ENCODE results near the gene RBPMS2.
"Not testable (repeated sequence)": the region's sequence is repeated elsewhere in the genome, so short reads cannot be mapped to it uniquely, and the experiment has no call there.

RBPMS2 gene

DNA sequence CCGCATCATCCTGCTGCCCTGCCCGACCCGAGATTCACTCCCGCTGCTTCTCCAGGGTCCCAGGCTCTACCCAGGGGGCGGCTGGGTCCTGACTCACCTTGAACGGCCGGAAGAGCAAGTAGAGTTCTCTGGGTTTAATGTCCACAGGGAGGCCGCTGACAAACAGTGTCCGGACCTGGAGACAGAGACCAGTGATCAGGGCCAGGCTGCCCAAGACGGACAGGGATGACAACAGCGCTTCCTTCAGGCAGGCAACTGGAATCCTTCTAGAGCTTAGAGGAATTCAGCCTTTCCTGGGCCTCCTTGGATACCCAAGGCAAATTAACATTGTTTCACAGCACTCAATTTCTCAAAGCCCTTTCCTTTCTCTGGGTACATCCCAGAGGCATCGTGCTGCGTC lies 23.9 kb downstream of the RBPMS2 start:
- DNase-seq, result no peak

DNA sequence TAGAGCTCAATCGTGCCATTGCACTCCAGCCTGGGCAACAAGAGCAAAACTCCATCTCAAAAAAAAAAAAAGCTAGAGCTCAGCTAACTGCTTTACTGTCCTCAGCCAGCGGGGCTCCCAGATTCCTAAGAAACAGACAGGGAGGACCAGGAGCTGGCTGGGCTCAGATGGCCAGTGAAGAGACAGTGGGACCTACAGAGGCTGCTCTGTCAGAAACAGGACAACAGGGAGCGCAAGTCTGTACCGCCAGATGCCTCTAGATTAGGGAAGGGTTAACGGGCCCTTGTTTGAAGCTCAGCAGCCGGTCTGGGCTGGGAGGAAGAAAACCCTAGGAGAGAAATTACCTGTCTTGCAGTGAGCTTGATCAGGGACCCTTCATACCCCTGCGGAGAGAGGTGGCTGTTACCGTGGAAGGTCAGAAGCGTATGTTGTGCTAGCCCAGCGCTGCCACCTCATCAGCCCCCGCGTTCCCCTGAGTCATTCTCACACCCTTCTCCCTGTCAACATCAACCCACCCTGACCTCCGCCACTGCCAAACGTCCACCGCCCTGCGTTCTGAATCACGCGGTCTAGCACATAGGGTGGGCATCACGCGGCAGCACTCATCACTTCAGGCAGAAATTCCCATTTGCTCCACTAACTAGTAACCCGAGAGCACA lies 25.3 kb downstream of the RBPMS2 start:
- DNase-seq, result no peak

- no peak for DNase-seq
These were observed 26.2 kb downstream of the RBPMS2 start for GRCh38 chr15:64749167-64749566.

DNA sequence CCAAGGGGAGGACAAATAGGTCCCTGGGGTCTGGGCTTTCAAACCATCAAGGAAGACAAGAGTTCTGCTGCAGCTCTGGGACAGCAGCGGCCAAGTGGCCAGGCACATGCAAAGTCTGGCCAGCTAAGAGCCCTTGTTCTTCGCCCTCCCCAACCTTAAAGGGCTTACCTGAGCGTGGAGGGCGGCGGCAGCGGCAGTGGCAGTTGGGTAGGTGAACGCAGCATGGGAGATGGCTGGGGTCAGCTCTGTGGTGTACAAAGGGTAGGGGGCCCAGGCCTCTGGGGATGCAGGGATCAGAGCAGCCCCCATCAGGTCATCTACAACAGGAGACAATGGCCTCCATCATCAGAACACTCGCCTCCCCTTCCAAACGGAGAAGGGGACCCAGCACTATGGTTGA lies 27.1 kb downstream of the RBPMS2 start:
- no peak for DNase-seq

DNA sequence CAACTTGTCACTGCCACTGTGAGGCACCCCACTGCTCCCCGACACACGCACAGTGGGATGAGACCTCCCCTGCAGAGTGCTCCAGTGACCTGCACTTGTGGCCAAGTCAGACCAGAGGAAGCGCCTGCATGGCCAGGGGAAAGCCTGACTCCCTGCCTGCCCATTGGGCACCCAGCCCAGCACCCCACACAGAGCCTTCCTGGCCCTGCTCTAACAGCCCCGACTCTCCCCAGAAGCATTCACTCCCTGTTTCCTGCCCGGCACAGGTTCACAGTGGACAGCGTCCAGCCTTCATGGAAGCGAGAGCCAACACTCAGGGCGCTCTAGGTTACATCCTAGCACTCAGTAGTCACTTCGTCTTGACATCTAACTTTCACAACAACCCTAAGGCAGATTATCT lies 27.8 kb downstream of the RBPMS2 start:
- DNase-seq, result no peak

- no peak for DNase-seq
These were observed 28.5 kb downstream of the RBPMS2 start for GRCh38 chr15:64746921-64747320.

DNA sequence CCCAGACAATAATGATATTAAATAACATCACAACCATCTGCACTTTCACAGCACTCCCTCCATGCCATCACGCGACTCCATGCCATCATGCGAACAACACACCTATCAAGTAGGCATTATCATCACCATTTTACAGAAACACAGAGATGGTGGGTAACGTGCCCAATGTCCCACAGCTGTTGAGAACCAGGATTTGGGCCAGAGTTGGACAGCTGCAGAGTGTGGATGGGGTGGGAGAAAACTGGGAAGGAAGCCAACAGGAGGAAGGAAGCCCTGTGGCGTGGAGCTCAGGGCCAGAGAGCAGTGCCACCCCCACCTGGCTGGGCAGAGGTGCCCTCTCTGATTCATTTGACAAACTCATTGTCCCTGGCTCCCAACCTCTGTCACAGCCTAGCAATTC lies 29.0 kb downstream of the RBPMS2 start:
- no peak for DNase-seq

- no peak for DNase-seq
These were observed 31.7 kb downstream of the RBPMS2 start for GRCh38 chr15:64743691-64744090.

DNA sequence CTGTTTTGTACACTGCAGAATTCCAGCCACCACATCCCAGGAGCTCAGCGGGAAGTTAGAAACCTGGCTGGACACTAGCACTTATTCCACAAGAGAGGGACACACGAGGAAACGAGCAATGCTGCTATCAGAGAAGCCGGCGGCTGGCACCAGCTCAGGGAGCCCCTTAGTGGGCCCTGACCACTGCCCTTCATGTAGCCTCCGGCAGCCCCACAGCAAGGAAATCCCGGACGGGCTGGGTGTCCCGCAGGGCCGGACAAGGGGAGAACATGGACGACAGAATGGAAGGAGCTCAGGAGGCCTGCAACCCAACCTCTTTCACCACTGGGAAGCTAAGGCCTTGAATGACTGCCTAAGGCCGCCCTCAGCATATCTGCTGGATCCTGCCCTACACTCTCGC lies 32.5 kb downstream of the RBPMS2 start:
- DNase-seq, result no peak

- DNase-seq, result no peak
These were observed 33.0 kb downstream of the RBPMS2 start for GRCh38 chr15:64742385-64742784.

GRCh38 chr15:64741708-64742107 lies 33.7 kb downstream of the RBPMS2 start:
- not testable (repeated sequence) for DNase-seq

- DNase-seq, result no peak
These were observed 34.8 kb downstream of the RBPMS2 start for GRCh38 chr15:64740311-64741170.

DNA sequence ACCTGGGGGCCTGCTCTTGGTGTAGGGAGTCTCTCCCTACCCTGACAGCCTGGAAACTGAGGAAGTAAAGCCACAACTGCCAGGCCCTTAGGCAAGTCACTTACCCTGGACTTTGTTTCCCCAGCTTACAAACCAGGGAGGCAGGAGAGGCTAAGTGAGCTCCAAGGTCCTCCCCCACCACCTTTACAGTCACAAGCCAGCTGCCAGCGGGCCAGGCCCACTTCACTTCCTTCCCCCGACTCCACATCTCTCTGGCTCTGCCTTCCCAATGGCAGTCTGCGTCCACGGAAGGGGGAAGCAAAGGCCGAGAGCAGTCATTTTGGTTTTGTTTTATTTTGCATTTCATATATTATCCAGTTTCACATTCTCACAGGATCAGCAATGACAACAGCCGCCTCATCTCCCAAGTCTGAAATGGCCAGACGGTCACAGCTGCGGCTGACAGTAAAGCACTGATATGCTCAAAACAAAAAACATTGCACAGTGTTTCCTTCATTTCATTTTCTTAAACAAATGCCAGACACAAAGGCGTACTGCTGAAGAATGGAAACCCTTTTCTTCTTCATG lies 35.7 kb downstream of the RBPMS2 start:
- no peak for DNase-seq

GRCh38 chr15:64739156-64739555 lies 36.2 kb downstream of the RBPMS2 start:
- DNase-seq, result no peak

DNA sequence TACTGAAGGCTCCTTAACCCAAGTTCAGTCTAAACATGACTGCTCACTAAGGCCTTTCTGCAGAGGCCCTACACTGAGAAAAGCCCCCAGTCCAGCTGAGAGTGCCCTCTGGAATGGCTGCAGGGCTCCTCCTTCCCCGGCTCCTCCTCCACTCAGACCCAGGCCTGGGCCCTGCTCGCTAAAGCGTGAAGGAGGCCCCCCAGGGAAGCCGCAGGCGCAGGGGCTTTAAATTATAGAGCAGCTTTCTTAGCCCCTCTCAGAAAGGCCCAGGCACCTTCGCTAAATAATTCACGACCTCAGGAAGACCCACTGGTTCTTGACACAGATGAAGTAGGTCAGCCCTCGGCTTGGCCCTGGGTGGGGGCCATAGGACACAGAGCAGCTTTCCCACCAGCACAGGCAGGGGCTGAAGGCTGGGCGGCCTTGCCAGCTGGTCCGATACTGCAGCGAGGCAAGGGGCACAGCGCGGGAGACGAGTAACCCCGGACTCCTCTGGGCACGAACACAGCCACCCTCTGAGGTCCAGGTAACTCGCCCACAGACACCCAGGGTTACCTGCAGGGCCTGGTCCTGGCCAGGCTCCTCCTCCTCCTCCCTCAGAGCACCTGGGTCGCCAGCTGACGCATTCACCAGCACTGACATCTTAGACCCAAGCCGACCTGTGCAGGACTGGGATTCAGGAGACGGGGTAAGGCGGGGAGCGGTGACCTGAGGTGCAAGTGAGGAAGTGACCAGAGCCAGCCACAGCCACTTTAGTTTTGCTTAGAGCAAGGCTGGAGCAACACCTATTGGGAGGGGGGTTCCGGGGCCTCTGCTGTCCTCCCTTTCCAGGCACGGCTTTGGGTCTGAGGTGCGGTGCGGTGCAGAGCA lies 36.9 kb downstream of the RBPMS2 start:
- DNase-seq, result no peak

GRCh38 chr15:64732156-64732860 lies 43.1 kb downstream of the RBPMS2 start:
- DNase-seq, result no peak

DNA sequence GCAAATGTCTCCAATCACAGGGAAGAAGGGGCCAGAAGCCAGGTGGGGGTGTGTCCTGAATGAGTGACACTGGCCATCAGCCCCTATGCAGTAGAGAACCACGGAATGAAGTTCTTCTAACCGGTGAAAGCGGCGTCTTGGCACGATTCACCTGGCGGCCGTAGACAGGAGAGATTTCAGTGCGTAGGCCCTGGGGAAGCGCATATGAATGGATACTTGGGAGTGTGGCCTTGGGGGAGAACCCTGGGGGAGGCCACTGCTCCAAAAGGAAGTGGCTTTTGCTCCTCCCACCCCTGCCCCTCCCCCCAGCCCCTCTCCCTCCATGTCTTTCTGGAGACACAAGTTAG lies 43.6 kb downstream of the RBPMS2 start:
- no peak for DNase-seq

- DNase-seq, result peak; percentile 34 to 42
These were observed 44.2 kb downstream of the RBPMS2 start for GRCh38 chr15:64731012-64731804.

- no peak for DNase-seq
These were observed 45.2 kb downstream of the RBPMS2 start for GRCh38 chr15:64730151-64730550.

GRCh38 chr15:64720188-64720587 lies 55.2 kb downstream of the RBPMS2 start:
- DNase-seq, result no peak

DNA sequence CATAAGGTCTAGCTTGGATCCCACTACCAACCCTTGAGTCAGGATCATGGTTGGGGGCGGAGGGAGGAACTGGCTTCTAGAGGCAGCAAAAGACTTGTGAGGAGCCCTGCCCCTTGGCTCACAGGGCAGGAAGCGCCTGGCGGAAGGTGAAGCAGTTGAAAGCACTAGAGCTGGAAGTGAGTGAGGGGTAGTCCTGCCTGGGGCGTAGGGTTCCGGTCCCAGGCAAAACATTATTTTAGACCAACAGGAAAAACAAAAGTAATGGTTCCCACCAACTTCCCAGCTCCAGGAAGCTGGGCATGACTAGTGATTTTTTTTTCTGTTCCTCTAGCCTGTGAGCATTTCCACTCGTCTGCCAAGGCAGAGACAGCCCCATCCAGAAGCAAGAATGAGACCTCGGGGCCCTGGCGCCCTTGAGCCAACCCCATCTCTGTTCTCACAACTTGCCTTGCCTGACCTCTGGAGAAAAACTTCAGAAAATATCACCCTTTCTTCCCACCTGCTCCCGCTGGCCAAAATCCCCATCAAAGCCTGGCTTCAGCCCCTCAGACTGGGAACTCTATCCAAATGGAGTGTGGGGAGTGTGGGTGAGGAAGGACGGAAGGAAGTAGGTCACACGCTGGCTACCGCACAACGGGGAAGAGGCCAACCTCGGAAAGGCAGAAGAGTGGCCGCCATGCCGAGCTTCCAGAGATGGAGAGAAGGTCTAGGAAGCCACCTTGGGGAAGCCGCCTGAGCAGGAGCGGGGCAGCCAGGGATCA lies 57.5 kb downstream of the RBPMS2 start:
- DNase-seq, result no peak
